Liver (tissue), 3 donors: ENCODE measurements around the gene GCLM.

ENCODE experiments used
- CTCF ChIP-seq: fragments of 150-350 bp; IDR thresholded peaks from 2 replicates; pipeline ENCODE4 v1.5.1; 2017; ENCODE audit warnings: improper control_type of control experiment, low read depth, low read length; ENCODE audit not compliant: missing input control
- GABPA ChIP-seq, 2 donors: IDR thresholded peaks in 1 of 2; conservative IDR thresholded peaks in 1 of 2; 2 replicates each; pipeline ENCODE4 v1.6.1; 2016; ENCODE audit warnings: antibody characterized with exemption in 2 of 2, mild to moderate bottlenecking in 1 of 2, moderate library complexity in 1 of 2
- JUND ChIP-seq, 2 donors: IDR thresholded peaks; 2 replicates each; pipeline ENCODE4 v1.6.1; 2016; ENCODE audit warnings: antibody characterized with exemption in 2 of 2
- MAX ChIP-seq: IDR thresholded peaks from 2 replicates; pipeline ENCODE4 v1.6.1; 2016; ENCODE audit warnings: antibody characterized with exemption
- REST ChIP-seq: IDR thresholded peaks from 2 replicates; pipeline ENCODE4 v1.6.1; 2016; ENCODE audit warnings: antibody characterized with exemption, mild to moderate bottlenecking
- RXRA ChIP-seq, 2 donors: IDR thresholded peaks; 2 replicates each; pipeline ENCODE4 v1.6.1; 2017 to 2018; ENCODE audit warnings: antibody characterized with exemption in 2 of 2, mild to moderate bottlenecking in 1 of 2
- TAF1 ChIP-seq: conservative IDR thresholded peaks from 2 replicates; pipeline ENCODE4 v1.6.1; 2016; ENCODE audit warnings: antibody characterized with exemption, mild to moderate bottlenecking
- YY1 ChIP-seq: IDR thresholded peaks from 2 replicates; pipeline ENCODE4 v1.6.1; 2016; ENCODE audit warnings: antibody characterized with exemption, mild to moderate bottlenecking
- TF ChIP-seq, protein P1 (sequence below): IDR thresholded peaks from 2 replicates; pipeline ENCODE4 v1.6.1; 2016; ENCODE audit warnings: antibody characterized with exemption
- TF ChIP-seq, protein P2 (sequence below): IDR thresholded peaks from 2 replicates; pipeline ENCODE4 v1.6.1; 2016; ENCODE audit warnings: antibody characterized with exemption
- donor health status: healthy.
- donor health status: healthy.

GRCh38 chr1:93853940-93854339 is 55.3 kb downstream of the GCLM start:
- TF ChIP-seq YY1 (no peak), GABPA (IDR thresholded peaks at IDR 0.05 in 1 of 2, conservative IDR thresholded peaks at IDR 0.05 in 1 of 2) (no peak), MAX (no peak), CTCF (no peak), JUND (IDR thresholded peaks at IDR 0.05) (no peak), RXRA (IDR thresholded peaks at IDR 0.05) (no peak), TAF1 (no peak), REST (no peak)
- TF ChIP-seq, protein P1, sequence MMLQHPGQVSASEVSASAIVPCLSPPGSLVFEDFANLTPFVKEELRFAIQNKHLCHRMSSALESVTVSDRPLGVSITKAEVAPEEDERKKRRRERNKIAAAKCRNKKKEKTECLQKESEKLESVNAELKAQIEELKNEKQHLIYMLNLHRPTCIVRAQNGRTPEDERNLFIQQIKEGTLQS: no peak
- TF ChIP-seq, protein P2, sequence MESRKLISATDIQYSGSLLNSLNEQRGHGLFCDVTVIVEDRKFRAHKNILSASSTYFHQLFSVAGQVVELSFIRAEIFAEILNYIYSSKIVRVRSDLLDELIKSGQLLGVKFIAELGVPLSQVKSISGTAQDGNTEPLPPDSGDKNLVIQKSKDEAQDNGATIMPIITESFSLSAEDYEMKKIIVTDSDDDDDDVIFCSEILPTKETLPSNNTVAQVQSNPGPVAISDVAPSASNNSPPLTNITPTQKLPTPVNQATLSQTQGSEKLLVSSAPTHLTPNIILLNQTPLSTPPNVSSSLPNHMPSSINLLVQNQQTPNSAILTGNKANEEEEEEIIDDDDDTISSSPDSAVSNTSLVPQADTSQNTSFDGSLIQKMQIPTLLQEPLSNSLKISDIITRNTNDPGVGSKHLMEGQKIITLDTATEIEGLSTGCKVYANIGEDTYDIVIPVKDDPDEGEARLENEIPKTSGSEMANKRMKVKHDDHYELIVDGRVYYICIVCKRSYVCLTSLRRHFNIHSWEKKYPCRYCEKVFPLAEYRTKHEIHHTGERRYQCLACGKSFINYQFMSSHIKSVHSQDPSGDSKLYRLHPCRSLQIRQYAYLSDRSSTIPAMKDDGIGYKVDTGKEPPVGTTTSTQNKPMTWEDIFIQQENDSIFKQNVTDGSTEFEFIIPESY: no peak
